ENCODE measurements around the gene GREB1.

The GREB1 gene

DNA sequence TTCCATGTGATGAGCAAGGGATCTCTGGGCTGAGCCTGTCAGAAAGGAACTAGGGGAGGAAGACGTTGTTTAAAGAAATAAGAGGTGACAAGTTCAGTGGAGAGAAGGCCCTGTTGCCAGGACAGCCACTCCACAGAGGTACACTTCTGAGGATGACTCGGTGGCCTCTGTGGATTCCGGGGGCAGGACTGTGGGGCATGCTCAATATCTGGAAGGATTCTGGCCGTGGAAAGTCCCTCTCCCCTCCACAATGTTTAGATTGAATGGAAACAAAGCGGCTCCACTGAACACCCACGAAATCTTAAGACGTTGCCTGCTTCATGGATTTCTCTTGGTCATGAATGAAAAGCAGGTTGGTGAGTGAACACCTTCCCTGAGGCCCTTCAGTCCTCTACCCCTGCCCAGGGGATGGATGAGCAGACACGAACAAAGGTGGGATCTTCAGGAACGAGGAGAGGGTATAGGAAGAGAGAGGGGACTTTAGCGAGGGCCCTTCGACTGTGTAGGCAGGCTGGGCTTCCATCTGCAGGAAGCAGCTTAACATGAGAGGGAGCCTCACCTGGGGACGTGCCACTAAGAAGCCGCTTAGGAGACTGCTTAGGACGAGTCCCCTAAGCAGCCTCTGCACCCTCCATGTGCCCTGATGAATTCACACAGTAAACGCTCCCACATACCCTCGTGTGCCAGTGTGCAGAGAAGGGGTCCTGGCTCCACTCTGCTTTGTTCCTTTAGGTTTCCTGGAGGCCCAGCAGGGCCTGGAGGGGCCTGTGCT is 134.2 kb downstream of the GREB1 start:
- Histone ChIP-seq H3K36me3 (ENCODE audit: insufficient read depth, low read length) (no peaks in the 10 kb centered on the region), H3K4me3 (ENCODE audit: low read depth, low read length) (no peak overlapping the region), H3K4me1 (ENCODE audit: control insufficient read depth, insufficient read depth, low read length, unreplicated experiment) (peaks cover 6% of the 10 kb centered on the region), H3K27ac (ENCODE audit: low read depth, low read length) (no peak overlapping the region), H3K27me3 (ENCODE audit: insufficient read depth, low read length) (peaks cover 35% of the 10 kb centered on the region), H2AFZ (ENCODE audit: low read length, unreplicated experiment) (no peak overlapping the region), H3K79me2 (ENCODE audit: control insufficient read depth, insufficient read depth, low read length, unreplicated experiment) (no peaks in the 10 kb centered on the region)

DNA sequence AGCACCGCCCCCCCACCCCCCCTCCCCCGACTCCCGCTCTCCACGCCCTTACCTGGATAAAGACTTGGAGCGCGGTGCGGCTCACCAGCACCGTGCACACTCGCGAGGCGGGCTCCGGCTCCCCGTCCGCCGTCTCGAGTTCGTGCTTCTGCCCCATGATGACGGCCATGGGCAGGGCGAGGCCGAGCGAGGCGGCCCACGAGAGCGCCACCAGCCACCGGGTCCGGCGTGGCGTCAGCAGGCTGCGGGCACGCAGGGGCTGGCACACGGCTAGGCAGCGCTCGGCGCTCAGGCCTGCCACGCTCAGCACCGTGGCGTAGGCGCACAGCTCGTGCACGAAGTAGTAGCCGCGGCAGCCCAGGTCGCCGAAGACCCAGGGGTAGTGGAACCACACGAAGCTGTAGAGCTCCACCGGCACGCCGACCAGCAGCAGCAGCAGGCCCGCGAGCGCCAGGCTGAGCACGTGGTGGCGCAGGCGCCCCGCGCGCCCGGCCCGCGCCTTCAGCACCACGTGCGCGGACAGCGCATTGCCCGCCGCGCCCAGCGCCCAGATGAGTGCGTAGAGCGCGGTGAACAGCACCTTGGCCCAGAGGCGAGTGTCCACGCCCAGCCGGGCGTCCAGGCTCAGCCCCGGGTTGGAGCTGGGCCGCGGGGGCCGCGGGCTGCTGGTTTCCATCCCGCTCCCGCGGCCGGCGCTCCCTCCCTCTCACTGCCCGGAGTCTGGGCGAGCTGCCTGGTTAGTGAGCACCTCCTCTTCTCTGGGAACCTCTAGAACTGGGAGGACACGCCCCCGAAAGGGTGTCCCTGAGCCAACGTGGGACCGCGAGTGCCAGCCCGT is 135.8 kb downstream of the GREB1 start, which contains the start of gene NTSR2:
TSS of gene NTSR2 (minus strand) at position 742 of the 838 bp plus-strand sequence. CDS start at position 676, 66 bp downstream.
- Histone ChIP-seq H3K27ac (ENCODE audit: low read depth, low read length) (no peak within 1 kb of the TSS), H3K4me3 (ENCODE audit: low read depth, low read length) (peak within 1 kb of the TSS; percentile 34; the same call in 1 of the 2 replicates), H3K36me3 (ENCODE audit: insufficient read depth, low read length) (no peaks in the 10 kb centered on the region), H3K27me3 (ENCODE audit: insufficient read depth, low read length) (peaks cover 39% of the 10 kb centered on the region), H3K4me1 (ENCODE audit: control insufficient read depth, insufficient read depth, low read length, unreplicated experiment) (no peaks in the 10 kb centered on the region), H3K79me2 (ENCODE audit: control insufficient read depth, insufficient read depth, low read length, unreplicated experiment) (no peaks in the 10 kb centered on the region), H2AFZ (ENCODE audit: low read length, unreplicated experiment) (no peak within 1 kb of the TSS)

DNA sequence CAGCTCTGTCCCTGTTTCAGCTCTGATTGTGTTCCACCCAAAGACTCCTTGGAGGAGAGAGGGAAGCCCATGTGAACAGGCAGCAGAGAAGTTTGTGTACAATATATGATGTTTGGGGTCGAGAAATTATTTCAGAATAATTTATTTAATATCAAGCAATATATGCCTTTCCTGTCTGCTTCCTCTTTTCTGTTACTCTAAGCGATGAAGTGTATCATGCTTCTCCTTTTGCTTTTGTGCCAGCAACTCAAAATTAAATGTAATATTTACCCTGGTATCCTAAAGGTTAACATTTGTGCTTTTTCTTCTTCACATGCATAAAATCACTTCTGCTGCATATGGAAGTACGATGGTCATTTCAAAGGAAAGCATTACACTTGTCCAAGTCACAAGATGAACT is 138.6 kb downstream of the GREB1 start:
- Histone ChIP-seq H3K27me3 (ENCODE audit: insufficient read depth, low read length) (peaks cover 56% of the 10 kb centered on the region), H3K27ac (ENCODE audit: low read depth, low read length) (no peak overlapping the region), H2AFZ (ENCODE audit: low read length, unreplicated experiment) (no peak overlapping the region), H3K4me1 (ENCODE audit: control insufficient read depth, insufficient read depth, low read length, unreplicated experiment) (peaks cover 2% of the 10 kb centered on the region), H3K79me2 (ENCODE audit: control insufficient read depth, insufficient read depth, low read length, unreplicated experiment) (no peaks in the 10 kb centered on the region), H3K4me3 (ENCODE audit: low read depth, low read length) (no peak overlapping the region), H3K36me3 (ENCODE audit: insufficient read depth, low read length) (no peaks in the 10 kb centered on the region)

DNA sequence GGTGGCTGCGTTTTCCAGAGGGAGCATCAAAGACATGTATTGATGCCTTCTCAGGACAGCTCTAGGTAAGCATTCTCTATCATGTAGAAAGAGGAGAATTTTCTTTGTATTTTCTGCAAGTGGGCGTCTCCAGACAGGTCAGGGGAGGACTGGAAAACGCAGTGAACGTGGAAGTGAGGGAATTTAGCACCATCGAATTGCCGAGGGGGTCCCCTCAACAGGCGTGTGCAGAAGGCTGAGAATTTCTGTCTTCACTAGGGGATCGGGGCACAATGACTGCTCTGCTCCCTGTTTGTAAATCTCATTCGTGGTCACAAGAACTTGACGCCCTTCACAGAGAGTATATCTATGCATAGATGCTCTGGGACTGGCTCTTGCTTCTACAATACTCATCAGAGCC is 141.1 kb downstream of the GREB1 start:
- Histone ChIP-seq H3K36me3 (ENCODE audit: insufficient read depth, low read length) (no peaks in the 10 kb centered on the region), H3K27ac (ENCODE audit: low read depth, low read length) (no peak overlapping the region), H3K27me3 (ENCODE audit: insufficient read depth, low read length) (peaks cover 65% of the 10 kb centered on the region), H3K4me1 (ENCODE audit: control insufficient read depth, insufficient read depth, low read length, unreplicated experiment) (peaks cover 2% of the 10 kb centered on the region), H3K79me2 (ENCODE audit: control insufficient read depth, insufficient read depth, low read length, unreplicated experiment) (no peaks in the 10 kb centered on the region), H3K4me3 (ENCODE audit: low read depth, low read length) (no peak overlapping the region), H2AFZ (ENCODE audit: low read length, unreplicated experiment) (no peak overlapping the region)

DNA sequence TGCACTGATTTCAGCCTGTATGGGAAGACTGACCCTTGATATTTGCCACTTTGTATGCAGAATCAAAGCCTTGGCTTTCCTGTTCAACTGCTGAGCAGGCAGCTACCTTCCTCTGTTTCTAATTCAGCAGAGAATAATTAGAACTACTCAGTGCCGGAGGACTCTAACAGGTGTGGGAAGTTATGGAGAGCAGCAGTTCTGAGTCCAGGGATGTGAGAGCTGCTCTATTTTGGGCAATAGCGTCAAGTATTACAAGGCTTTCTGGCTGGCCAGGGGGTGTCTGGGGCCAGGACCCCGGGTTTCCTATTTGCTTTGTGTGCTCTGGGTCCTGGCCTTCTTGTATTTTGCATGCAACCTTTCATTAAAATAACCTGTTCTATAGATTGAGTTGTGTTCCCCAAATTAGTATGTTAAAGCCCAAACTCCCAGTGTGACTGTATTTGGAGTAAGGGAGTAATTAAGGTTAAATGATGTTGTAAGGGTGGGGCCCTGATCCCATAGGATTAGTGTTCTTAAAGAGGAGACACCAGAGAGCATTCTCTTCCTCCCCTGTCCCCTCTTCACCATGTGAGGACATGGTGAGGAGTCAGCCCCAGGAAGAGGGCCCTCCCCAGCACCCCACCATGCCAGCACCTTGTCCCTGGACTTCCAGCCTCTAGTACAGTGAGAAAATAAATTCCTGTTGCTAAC is 141.7 kb downstream of the GREB1 start:
- Histone ChIP-seq H3K27ac (ENCODE audit: low read depth, low read length) (no peak overlapping the region), H3K79me2 (ENCODE audit: control insufficient read depth, insufficient read depth, low read length, unreplicated experiment) (no peaks in the 10 kb centered on the region), H3K4me3 (ENCODE audit: low read depth, low read length) (no peak overlapping the region), H3K36me3 (ENCODE audit: insufficient read depth, low read length) (no peaks in the 10 kb centered on the region), H3K4me1 (ENCODE audit: control insufficient read depth, insufficient read depth, low read length, unreplicated experiment) (peaks cover 7% of the 10 kb centered on the region), H2AFZ (ENCODE audit: low read length, unreplicated experiment) (no peak overlapping the region), H3K27me3 (ENCODE audit: insufficient read depth, low read length) (peaks cover 59% of the 10 kb centered on the region)

DNA sequence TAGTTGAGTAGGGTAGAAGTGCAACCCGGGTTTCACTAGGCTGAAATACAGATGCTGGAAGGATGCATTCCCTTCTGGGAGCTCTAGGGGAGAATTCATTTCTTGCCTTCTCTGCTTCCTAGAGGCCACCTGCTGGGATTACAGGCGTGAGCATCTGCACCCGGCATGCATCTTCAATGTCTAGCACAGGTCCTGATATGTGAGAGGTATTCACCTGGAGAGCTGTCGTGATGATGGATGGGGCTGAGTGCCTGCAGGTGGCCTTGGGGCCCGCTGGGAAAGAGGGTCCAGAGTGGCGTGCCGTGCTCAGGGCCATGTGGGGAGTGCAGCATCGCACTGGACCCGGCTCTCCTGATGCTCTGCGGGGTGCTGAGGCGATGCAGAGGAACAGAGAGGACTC is 142.8 kb downstream of the GREB1 start:
- Histone ChIP-seq H2AFZ (ENCODE audit: low read length, unreplicated experiment) (no peak overlapping the region), H3K79me2 (ENCODE audit: control insufficient read depth, insufficient read depth, low read length, unreplicated experiment) (no peaks in the 10 kb centered on the region), H3K36me3 (ENCODE audit: insufficient read depth, low read length) (no peaks in the 10 kb centered on the region), H3K27me3 (ENCODE audit: insufficient read depth, low read length) (peaks cover 53% of the 10 kb centered on the region), H3K27ac (ENCODE audit: low read depth, low read length) (no peak overlapping the region), H3K4me3 (ENCODE audit: low read depth, low read length) (no peak overlapping the region), H3K4me1 (ENCODE audit: control insufficient read depth, insufficient read depth, low read length, unreplicated experiment) (peaks cover 12% of the 10 kb centered on the region)

DNA sequence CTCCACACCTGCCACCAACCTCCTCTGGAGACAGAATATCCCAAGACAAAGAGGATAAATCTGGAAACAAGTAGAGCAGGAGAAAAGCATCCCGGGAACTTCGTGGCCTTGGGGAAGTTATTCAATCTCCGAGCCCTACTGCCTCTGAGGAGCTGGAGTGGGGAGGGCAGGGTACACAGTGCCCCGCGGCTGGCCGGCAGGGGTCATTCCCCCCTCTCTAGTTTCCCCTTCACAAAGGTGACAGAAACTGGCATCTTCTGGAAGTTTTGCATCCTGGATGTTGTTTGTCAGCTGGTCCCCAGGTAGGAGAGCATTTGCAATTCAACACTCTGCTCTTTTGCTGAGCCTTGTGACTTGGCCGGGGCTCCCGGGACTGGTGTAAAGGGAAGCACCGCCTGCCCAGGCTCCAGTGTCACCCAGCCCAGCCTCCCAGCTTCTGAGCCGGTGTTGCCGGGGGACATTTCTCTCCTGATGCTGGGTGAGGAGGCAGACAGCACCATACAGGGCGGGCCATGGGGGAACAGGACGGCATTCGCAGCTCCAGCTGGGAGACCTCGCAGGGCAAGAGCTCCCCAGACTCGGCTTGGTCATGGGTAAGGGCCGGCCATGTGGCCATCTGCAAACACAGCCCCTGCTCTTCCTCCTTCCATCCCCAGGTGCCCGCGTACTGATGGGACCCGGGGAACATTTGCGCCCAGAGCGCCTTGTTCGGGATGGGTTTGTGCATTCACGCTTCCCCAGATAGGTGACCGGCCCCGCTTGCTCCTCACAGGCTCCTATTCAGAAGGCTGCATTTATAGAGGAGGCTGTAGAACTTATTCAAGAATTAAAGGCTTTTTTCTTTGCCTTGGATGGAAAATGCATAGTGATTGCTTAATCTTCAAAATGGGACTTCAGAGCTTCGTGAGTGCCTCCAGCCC is 143.6 kb downstream of the GREB1 start:
- no peak overlapping the region for H3K27ac ChIP-seq (ENCODE audit: low read depth, low read length)
- H3K4me1 ChIP-seq (ENCODE audit: control insufficient read depth, insufficient read depth, low read length, unreplicated experiment), result peaks cover 12% of the 10 kb centered on the region

DNA sequence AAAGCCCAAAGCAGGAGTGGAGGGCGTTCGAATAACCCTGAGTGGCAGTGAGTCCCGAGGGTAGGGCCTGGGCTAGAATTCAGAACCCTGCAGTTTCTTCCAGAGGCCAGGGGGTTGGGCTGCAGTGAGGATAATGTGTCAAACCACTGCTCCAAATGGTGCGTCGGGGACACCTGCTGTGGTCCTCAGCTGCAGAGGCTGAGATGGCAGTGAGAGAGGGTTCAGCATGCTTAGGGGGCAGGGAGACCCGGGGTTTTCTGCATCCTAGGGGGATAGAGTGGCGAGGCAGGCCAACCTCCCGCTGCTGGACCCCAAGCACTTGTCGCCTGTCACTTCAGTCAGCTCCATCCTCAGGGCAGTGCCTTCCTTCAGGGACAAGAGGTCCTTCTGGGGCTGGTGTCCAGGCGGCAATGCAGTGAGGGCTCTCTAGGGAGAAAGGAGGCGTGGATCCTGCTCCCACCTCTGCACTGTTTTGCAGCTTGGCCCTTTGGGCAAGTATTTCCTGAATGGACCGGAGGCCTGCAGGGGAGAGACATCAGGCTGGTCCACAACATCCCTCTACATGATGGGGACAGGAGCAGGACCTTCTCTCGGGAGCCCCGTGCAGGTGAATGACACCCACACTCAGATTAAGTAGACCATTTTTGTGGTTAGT is 144.6 kb downstream of the GREB1 start:
- no peak overlapping the region for H3K27ac ChIP-seq (ENCODE audit: low read depth, low read length)
- no peaks in the 10 kb centered on the region for H3K79me2 ChIP-seq (ENCODE audit: control insufficient read depth, insufficient read depth, low read length, unreplicated experiment)
- no peaks in the 10 kb centered on the region for H3K36me3 ChIP-seq (ENCODE audit: insufficient read depth, low read length)
- peaks cover 12% of the 10 kb centered on the region for H3K4me1 ChIP-seq (ENCODE audit: control insufficient read depth, insufficient read depth, low read length, unreplicated experiment)
- no peak overlapping the region for H3K4me3 ChIP-seq (ENCODE audit: low read depth, low read length)
- no peak overlapping the region for H2AFZ ChIP-seq (ENCODE audit: low read length, unreplicated experiment)
- H3K27me3 ChIP-seq (ENCODE audit: insufficient read depth, low read length), result peaks cover 56% of the 10 kb centered on the region

More for the DNA sequence above, 143.6 kb downstream of the GREB1 start:
- Histone ChIP-seq H3K36me3 (ENCODE audit: insufficient read depth, low read length) (no peaks in the 10 kb centered on the region), H3K4me3 (ENCODE audit: low read depth, low read length) (no peak overlapping the region), H3K27me3 (ENCODE audit: insufficient read depth, low read length) (peaks cover 55% of the 10 kb centered on the region), H2AFZ (ENCODE audit: low read length, unreplicated experiment) (no peak overlapping the region), H3K79me2 (ENCODE audit: control insufficient read depth, insufficient read depth, low read length, unreplicated experiment) (no peaks in the 10 kb centered on the region)

DNA sequence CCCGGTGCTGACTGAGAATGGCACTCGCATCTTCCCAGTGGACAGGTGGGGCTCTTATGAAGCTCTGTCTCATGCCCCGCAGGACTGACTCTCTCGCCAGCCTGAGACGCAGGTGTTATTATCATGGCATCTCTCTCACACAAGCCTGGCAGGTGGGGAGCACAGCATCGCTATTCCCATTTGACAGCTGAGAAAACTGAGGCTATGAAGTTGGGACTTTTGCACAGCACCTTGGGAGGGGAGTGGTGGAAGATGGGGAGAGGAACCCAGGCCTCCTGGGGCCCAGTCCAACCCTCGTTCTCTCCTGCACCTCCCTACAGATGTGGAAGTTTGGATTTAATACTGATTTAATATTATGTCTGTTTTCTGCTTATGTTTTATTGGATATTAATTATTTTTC is 145.2 kb downstream of the GREB1 start:
- Histone ChIP-seq H3K4me1 (ENCODE audit: control insufficient read depth, insufficient read depth, low read length, unreplicated experiment) (peaks cover 12% of the 10 kb centered on the region), H2AFZ (ENCODE audit: low read length, unreplicated experiment) (no peak overlapping the region), H3K36me3 (ENCODE audit: insufficient read depth, low read length) (no peaks in the 10 kb centered on the region), H3K27ac (ENCODE audit: low read depth, low read length) (no peak overlapping the region), H3K4me3 (ENCODE audit: low read depth, low read length) (no peak overlapping the region), H3K27me3 (ENCODE audit: insufficient read depth, low read length) (peaks cover 58% of the 10 kb centered on the region), H3K79me2 (ENCODE audit: control insufficient read depth, insufficient read depth, low read length, unreplicated experiment) (no peaks in the 10 kb centered on the region)

Data from ACC112 (cell line).